Type B pancreatic cell (in vitro differentiated cells): ENCODE results near the gene ITGB7. TPM values are rescaled to one million over a fixed set of nuclear protein-coding genes. Genes with fewer than 3 reads are reported as not detected.
A peak's percentile ranks its signal among the peaks of the same experiment; 100 is the strongest.

Experiments used
- DNase-seq: peaks from one replicate; pipeline ENCODE4 v3.0.0; 2021; ENCODE audit warnings: mixed read lengths; ENCODE audit not compliant: unreplicated experiment; ENCODE audit errors: extremely low spot score
- H3K27ac Mint-ChIP-seq: 2 replicates; pipeline ENCODE4 v1.8.0; 2021; ENCODE audit warnings: mild to moderate bottlenecking, mixed read lengths
- H3K27me3 Mint-ChIP-seq: 2 replicates; pipeline ENCODE4 v1.8.0; 2021; ENCODE audit warnings: mixed read lengths
- H3K36me3 Mint-ChIP-seq: 2 replicates; pipeline ENCODE4 v1.8.0; 2021; ENCODE audit warnings: mixed read lengths
- H3K4me1 Mint-ChIP-seq: one replicate; pipeline ENCODE4 v1.8.0; 2021; ENCODE audit warnings: mixed read lengths; ENCODE audit not compliant: unreplicated experiment
- H3K4me3 Mint-ChIP-seq: 2 replicates; pipeline ENCODE4 v1.8.0; 2021; ENCODE audit warnings: mild to moderate bottlenecking, mixed read lengths
- H3K9me3 Mint-ChIP-seq: 2 replicates; pipeline ENCODE4 v1.8.0; 2021; ENCODE audit warnings: mixed read lengths
- total RNA-seq: library from RNA; stranded (reverse); gene quantifications from 2 replicates; pipeline ENCODE4 v1.2.1, GENCODE V29; 2021; ENCODE audit warnings: low replicate concordance
- TF ChIP-seq, protein P1 (sequence below): fragments of 200-600 bp; sonication (generic); conservative IDR thresholded peaks from 2 replicates; pipeline ENCODE4 v1.5.0; 2021; ENCODE audit warnings: antibody characterized with exemption, mild to moderate bottlenecking

The ITGB7 gene
- total RNA-seq, 1 donor from 2014 or later: 4.2 TPM

DNA sequence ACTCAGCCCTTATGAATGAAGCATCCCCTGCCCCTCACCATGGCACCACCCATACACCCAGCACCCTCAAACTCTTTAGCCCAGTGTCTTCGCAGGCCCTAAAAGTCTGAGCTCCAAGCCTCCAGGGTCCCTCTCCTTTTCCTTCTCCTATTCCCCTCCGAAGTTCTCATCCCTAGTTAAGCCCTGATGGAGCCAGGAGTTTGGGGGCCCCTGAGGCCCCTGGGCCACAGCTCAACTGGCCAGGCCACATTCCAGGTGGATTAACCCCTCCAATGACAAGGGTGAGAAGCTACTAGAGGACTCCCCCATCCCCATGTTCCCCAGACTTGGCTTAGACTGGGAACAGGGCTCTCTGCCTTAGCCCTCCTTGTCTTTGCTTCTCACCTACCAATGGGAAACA lies 22.4 kb upstream of the ITGB7 start:
- H3K9me3 Mint-ChIP-seq: no peaks in the 10 kb centered on the region
- H3K27me3 Mint-ChIP-seq: peaks cover 3% of the 10 kb centered on the region
- no peak for DNase-seq
- TF ChIP-seq, protein P1, sequence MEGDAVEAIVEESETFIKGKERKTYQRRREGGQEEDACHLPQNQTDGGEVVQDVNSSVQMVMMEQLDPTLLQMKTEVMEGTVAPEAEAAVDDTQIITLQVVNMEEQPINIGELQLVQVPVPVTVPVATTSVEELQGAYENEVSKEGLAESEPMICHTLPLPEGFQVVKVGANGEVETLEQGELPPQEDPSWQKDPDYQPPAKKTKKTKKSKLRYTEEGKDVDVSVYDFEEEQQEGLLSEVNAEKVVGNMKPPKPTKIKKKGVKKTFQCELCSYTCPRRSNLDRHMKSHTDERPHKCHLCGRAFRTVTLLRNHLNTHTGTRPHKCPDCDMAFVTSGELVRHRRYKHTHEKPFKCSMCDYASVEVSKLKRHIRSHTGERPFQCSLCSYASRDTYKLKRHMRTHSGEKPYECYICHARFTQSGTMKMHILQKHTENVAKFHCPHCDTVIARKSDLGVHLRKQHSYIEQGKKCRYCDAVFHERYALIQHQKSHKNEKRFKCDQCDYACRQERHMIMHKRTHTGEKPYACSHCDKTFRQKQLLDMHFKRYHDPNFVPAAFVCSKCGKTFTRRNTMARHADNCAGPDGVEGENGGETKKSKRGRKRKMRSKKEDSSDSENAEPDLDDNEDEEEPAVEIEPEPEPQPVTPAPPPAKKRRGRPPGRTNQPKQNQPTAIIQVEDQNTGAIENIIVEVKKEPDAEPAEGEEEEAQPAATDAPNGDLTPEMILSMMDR: no peak
- H3K27ac Mint-ChIP-seq: peak overlapping the region; percentile 75
- H3K4me3 Mint-ChIP-seq: peak overlapping the region; percentile 81
- peaks cover 57% of the 10 kb centered on the region for H3K4me1 Mint-ChIP-seq
- H3K36me3 Mint-ChIP-seq: peaks cover 5% of the 10 kb centered on the region

DNA sequence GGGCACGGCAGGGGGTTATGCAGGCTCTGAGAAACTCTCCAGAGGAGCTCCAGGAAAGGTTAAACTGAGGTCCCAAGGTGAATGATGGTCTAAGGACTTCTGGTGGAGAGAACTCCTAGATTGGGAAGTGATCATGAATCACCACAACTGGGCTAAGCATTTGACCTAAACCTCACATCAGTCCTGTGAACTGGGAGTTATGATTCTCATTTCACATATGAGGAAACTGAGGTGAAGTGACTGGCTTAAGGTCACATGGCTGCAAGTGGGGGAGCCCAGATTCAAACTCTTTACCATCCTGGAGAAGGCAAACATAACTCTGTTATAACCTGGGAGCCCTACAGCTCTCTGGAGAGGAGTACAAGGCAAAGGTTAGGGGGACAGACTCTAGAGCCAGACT lies 20.8 kb upstream of the ITGB7 start:
- no peak for DNase-seq
- H3K27me3 Mint-ChIP-seq: no peaks in the 10 kb centered on the region
- peaks cover 53% of the 10 kb centered on the region for H3K4me1 Mint-ChIP-seq
- no peak overlapping the region for H3K4me3 Mint-ChIP-seq
- H3K9me3 Mint-ChIP-seq: no peaks in the 10 kb centered on the region
- TF ChIP-seq, protein P1: no peak
- H3K27ac Mint-ChIP-seq: peak overlapping the region; percentile 48
- H3K36me3 Mint-ChIP-seq: peaks cover 5% of the 10 kb centered on the region

- no peaks in the 10 kb centered on the region for H3K9me3 Mint-ChIP-seq
- no peaks in the 10 kb centered on the region for H3K27me3 Mint-ChIP-seq
- peak overlapping the region; percentile 14 for H3K27ac Mint-ChIP-seq
- H3K4me3 Mint-ChIP-seq: peak overlapping the region; percentile 68
- peaks cover 5% of the 10 kb centered on the region for H3K36me3 Mint-ChIP-seq
- DNase-seq: no peak
- H3K4me1 Mint-ChIP-seq: peaks cover 49% of the 10 kb centered on the region
- TF ChIP-seq, protein P1: no peak
Measured at GRCh38 chr12:53227341-53227740, 20.3 kb upstream of the ITGB7 start.

DNA sequence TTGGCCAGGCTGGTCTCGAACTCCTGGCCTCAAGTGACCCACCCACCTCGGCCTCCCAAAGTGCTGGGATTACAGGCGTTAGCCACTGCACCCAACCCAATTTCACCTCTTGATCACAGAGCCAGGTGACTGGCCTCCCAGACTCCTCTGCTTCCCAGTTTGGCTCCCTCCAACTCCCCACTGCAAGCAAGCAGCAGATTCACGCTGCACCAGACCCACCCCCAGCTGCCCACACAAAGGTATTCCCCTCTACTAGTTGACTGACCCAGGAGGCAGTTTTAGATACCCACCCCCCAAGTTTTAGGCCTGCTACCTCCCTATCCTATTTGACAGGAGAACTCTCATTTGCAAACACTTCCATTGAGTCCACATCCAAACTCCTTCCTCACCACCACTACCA lies 19.8 kb upstream of the ITGB7 start:
- no peaks in the 10 kb centered on the region for H3K9me3 Mint-ChIP-seq
- peaks cover 53% of the 10 kb centered on the region for H3K4me1 Mint-ChIP-seq
- H3K36me3 Mint-ChIP-seq: peaks cover 5% of the 10 kb centered on the region
- H3K27me3 Mint-ChIP-seq: no peaks in the 10 kb centered on the region
- TF ChIP-seq, protein P1: no peak
- H3K27ac Mint-ChIP-seq: peak overlapping the region; percentile 14
- DNase-seq: no peak
- H3K4me3 Mint-ChIP-seq: peak overlapping the region; percentile 68

GRCh38 chr12:53225635-53226424 lies 18.8 kb upstream of the ITGB7 start:
- no peaks in the 10 kb centered on the region for H3K9me3 Mint-ChIP-seq
- H3K4me3 Mint-ChIP-seq: peak overlapping the region; percentile 75
- peak overlapping the region; percentile 94 for H3K27ac Mint-ChIP-seq
- H3K36me3 Mint-ChIP-seq: peaks cover 5% of the 10 kb centered on the region
- no peaks in the 10 kb centered on the region for H3K27me3 Mint-ChIP-seq
- TF ChIP-seq, protein P1: no peak
- peaks cover 53% of the 10 kb centered on the region for H3K4me1 Mint-ChIP-seq
- DNase-seq: no peak
